ENCODE data around the gene CPE. TPM values are rescaled to one million over a fixed set of nuclear protein-coding genes. Genes with fewer than 3 reads are reported as not detected.

CPE gene
- total and polyA plus RNA-seq, 12 donors: 24.8 to 272 (median 117) TPM

DNA sequence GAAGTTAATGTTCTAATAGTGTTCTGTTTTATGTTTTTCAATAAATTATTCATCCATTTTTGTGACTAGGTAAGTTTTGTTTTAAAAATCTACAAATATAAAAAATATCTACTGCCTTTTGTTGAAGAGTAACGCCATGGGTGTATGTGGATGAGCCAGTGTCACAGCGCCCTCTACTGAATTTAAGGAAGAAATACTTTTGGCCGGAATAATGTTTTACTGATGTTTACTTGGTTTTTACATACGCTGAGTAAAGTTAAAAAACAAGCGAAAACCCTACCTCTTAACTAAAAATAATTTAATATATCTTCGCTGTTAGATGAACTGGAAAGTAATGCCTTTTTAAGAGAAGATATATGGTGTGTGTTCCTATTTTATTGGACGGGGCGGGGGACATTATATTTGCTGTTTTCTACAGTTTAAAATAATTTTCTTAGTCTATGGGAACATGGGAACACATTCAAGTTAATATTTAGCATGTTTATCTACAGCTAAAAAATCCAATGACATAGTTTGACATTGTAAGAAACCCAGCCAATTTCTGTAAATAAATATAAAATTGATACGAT is 86.1 kb downstream of the CPE start:
- H3K4me1 ChIP-seq (replicated peaks in 1 of 2): no peaks in the 10 kb centered on the region
- H3K27ac ChIP-seq: no peak overlapping the region
- H3K27me3 ChIP-seq: no peaks in the 10 kb centered on the region
- intact Hi-C loops (cut with DNase I): loop anchor here (5.0 to 10.0 kb wide), 2 partner anchors 110 to 338 kb away; no protein-coding TSS in a partner anchor
- peak in 4 of 7 donors; percentile 20 to 63 (median 35) for DNase-seq
- no peak overlapping the region for H3K4me3 ChIP-seq
- no peaks in the 10 kb centered on the region for H3K9me3 ChIP-seq (replicated peaks in 1 of 3)
- H3K36me3 ChIP-seq (replicated peaks in 1 of 2): no peaks in the 10 kb centered on the region
- 22 to 27% (median 25%) methylated on average over 9 of the region's 9 CpGs for WGBS, 4 donors
- no peak for TF ChIP-seq POLR2A (IDR thresholded peaks at IDR 0.05)
- TF ChIP-seq, protein P1, sequence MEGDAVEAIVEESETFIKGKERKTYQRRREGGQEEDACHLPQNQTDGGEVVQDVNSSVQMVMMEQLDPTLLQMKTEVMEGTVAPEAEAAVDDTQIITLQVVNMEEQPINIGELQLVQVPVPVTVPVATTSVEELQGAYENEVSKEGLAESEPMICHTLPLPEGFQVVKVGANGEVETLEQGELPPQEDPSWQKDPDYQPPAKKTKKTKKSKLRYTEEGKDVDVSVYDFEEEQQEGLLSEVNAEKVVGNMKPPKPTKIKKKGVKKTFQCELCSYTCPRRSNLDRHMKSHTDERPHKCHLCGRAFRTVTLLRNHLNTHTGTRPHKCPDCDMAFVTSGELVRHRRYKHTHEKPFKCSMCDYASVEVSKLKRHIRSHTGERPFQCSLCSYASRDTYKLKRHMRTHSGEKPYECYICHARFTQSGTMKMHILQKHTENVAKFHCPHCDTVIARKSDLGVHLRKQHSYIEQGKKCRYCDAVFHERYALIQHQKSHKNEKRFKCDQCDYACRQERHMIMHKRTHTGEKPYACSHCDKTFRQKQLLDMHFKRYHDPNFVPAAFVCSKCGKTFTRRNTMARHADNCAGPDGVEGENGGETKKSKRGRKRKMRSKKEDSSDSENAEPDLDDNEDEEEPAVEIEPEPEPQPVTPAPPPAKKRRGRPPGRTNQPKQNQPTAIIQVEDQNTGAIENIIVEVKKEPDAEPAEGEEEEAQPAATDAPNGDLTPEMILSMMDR (IDR thresholded peaks at IDR 0.05): peak; percentile 71 to 91 (median 84)

DNA sequence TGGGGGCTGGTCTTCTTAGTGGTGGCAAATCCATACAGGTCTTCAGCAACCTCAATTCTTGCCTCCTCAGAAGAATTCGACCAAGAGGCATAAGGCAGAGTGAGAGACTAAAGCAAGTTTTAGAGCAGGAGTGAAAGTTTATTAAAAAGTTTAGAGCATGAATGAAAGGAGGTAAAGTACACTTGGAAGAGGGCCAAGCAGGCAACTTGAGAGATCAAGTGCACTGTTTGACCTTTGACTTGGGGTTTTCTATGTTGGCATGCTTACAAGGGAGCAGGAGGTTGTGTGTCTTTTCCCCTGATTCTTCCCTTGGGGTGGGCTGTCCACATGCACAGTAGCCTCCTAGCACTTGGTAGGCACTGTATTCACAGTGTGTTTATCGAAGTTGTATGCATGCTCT is 91.2 kb downstream of the CPE start:
- Histone ChIP-seq H3K27ac (no peak overlapping the region), H3K9me3 (replicated peaks in 1 of 3) (peaks cover 0 to 6% (median 0%) of the 10 kb centered on the region in 3 donors), H3K4me1 (replicated peaks in 1 of 2) (no peaks in the 10 kb centered on the region), H3K36me3 (replicated peaks in 1 of 2) (no peaks in the 10 kb centered on the region), H3K4me3 (no peak overlapping the region), H3K27me3 (no peaks in the 10 kb centered on the region)
- TF ChIP-seq, protein P1 (IDR thresholded peaks at IDR 0.05): no peak
- TF ChIP-seq POLR2A (IDR thresholded peaks at IDR 0.05): no peak
- no peak for DNase-seq
- intact Hi-C loops (cut with DNase I): no loop called here
- 78 to 92% (median 86%) methylated on average over 2 of the region's 2 CpGs for WGBS, 4 donors

DNA sequence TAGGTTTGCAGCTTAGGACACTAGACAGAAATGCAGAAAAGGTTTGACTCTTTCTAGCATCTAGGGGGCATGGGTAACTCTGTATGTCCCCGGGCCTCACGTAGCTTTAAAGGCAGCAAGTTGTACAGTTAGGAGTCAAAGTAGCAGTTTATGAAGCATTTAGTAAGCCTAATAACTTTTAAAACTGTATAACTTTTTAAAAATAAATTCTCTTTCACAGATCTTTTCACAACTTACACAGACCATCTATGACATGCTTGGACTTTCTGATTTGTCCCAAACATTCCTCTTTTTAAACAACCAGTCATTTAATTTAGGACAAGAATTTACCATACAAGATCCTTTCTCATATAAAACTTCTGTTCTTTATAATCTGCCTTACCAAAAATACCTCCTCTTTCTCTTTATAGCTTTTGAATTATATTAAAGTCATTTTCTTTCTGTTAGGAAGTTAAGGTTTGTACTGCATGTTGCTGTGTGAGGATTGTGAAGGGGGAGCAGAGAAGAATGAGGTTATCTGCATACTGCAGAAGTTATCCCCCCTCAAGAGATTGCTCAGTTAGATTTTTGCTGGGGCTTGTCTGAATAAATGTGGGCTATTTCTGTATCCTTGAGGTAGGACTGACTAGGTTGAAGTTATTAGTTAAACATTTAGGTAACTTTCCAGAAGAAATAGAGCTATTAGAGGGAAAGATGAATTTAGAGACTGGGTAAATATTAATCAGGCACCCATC is 94.3 kb downstream of the CPE start:
- Histone ChIP-seq H3K4me3 (no peak overlapping the region), H3K27ac (no peak overlapping the region), H3K27me3 (no peaks in the 10 kb centered on the region), H3K36me3 (replicated peaks in 1 of 2) (no peaks in the 10 kb centered on the region), H3K9me3 (replicated peaks in 1 of 3) (peaks cover 0 to 6% (median 0%) of the 10 kb centered on the region in 3 donors), H3K4me1 (replicated peaks in 1 of 2) (no peaks in the 10 kb centered on the region)
- no peak for DNase-seq
- WGBS, 4 donors: 71 to 84% (median 82%) methylated on average over 2 of the region's 2 CpGs
- TF ChIP-seq POLR2A (IDR thresholded peaks at IDR 0.05): no peak
- TF ChIP-seq, protein P1 (IDR thresholded peaks at IDR 0.05): no peak
- intact Hi-C loops (cut with DNase I): no loop called here

DNA sequence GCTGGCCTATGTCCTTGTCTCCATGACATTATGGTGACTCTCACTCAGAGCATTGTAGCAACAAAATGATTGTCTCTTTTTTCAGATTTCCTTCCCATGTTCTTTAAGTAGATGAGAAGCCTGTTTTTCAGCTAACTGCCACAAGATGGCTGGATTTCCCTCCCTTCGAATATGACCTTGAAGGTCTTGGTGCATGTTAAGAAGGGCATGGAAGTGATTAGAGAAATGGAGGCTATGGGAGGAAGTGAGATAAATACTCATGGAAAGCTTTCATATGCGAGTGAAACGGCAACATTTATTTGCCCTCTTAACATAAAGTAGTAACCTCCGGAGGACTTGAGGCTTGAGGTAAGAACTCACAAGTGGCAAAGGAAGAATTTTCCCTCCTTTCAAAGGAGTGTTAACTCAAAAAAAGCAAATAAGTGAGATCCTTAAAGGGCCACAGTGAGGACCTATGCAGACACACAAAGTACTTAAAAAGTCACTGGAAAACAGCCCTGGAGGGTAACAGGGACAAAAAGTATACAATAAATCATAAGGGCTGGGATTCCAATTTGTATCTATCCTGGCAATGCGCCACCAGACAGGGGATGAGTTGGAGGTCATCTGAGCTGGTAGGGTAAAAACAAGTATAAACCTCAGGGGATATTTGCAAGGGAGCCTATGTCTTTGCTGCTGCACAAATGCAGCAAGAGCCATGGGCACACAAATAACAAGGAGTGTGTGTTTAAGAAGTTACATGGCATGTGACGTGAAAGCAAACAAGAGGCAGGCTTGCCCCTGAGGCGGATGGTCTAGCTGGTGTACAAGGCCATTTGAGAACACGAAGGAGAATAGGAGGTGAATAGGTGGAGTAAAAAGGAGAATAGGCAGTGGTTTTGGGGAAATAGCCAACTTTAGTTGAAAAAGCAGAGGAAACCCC is 96.2 kb downstream of the CPE start:
- DNase-seq: no peak
- H3K27me3 ChIP-seq: no peaks in the 10 kb centered on the region
- intact Hi-C loops (cut with DNase I): no loop called here
- peaks cover 0 to 6% (median 0%) of the 10 kb centered on the region in 3 donors for H3K9me3 ChIP-seq (replicated peaks in 1 of 3)
- no peak overlapping the region for H3K27ac ChIP-seq
- TF ChIP-seq, protein P1 (IDR thresholded peaks at IDR 0.05): no peak
- no peak for TF ChIP-seq POLR2A (IDR thresholded peaks at IDR 0.05)
- 68 to 78% (median 76%) methylated on average over 8 of the region's 8 CpGs for WGBS, 4 donors
- no peak overlapping the region for H3K4me3 ChIP-seq
- H3K36me3 ChIP-seq (replicated peaks in 1 of 2): no peaks in the 10 kb centered on the region
- H3K4me1 ChIP-seq (replicated peaks in 1 of 2): no peaks in the 10 kb centered on the region

Data from adrenal gland (tissue), 12 donors.